Prostate gland (tissue), 2 donors: ENCODE data around the gene KSR2. TPM values are rescaled to one million over a fixed set of nuclear protein-coding genes. Genes with fewer than 3 reads are reported as not detected.

Source experiments
- DNase-seq: peaks from one replicate; pipeline ENCODE4 v3.0.0-alpha.2; 2019; ENCODE audit warnings: low spot score
- H3K27ac ChIP-seq, 2 donors: fragments of 200-600 bp; sonication (generic); 2 replicates each; pipeline ENCODE4 v1.5.1; 2017 to 2019
- H3K27me3 ChIP-seq: fragments of 200-600 bp; sonication (generic); replicated peaks from 2 replicates; pipeline ENCODE4 v1.5.1; 2019; ENCODE audit not compliant: insufficient read depth
- H3K36me3 ChIP-seq, 2 donors: fragments of 200-600 bp; sonication (generic); 1 replicate in 1 of 2; 2 replicates in 1 of 2; pipeline versions ENCODE4 v1.5.1 to v1.8.1; 2017 to 2019
- H3K4me1 ChIP-seq: fragments of 200-600 bp; sonication (generic); replicated peaks from 2 replicates; pipeline ENCODE4 v1.5.1; 2019
- H3K4me3 ChIP-seq, 2 donors: fragments of 200-600 bp; sonication (generic); 2 replicates each; pipeline ENCODE4 v1.5.1; 2017 to 2019
- H3K9me3 ChIP-seq: fragments of 200-600 bp; sonication (generic); 2 replicates; pipeline ENCODE4 v1.5.1; 2017
- CTCF ChIP-seq, 4 experiments: fragments of 200-600 bp in 2 of 4; fragments of 450-650 bp in 2 of 4; sonication (generic) in 2 of 4; IDR thresholded peaks; 1 replicate in 3 of 4; 2 replicates in 1 of 4; pipeline ENCODE4 v1.5.1; 2016 to 2019; ENCODE audit warnings: antibody characterized with exemption in 4 of 4, mild to moderate bottlenecking in 2 of 4, moderate library complexity in 2 of 4
- POLR2A ChIP-seq: fragments of 450-650 bp; IDR thresholded peaks from one replicate; pipeline ENCODE4 v1.6.1; 2016; ENCODE audit warnings: antibody characterized with exemption, mild to moderate bottlenecking
- POLR2AphosphoS5 ChIP-seq: sonication (generic); formaldehyde crosslinking; IDR thresholded peaks from one replicate; pipeline ENCODE4 v1.6.1; 2017; ENCODE audit warnings: antibody characterized with exemption
- WGBS: methylation state at CpG from one replicate; pipeline ENCODE4 v1.1.5; 2018; 5-methylcytosine and 5-hydroxymethylcytosine counted together
- intact Hi-C: fragments of 100-400 bp; cut with DNase I; formaldehyde crosslinking; loops from one replicate; pipeline ENCODE4 v1.14.2; 2022
- total RNA-seq, 2 donors: library from RNA; depleted of rRNA; stranded (reverse); fragments of >200 nt; gene quantifications; one replicate each; pipeline ENCODE4 v1.1.0, GENCODE V29; 2016

KSR2 gene
- total RNA-seq, 2 donors from 2014 or later, result 1.0 to 1.7 TPM

GRCh38 chr12:117842220-117842619, 126.6 kb downstream of the KSR2 start:
- no peaks in the 10 kb centered on the region for H3K9me3 ChIP-seq
- H3K36me3 ChIP-seq, result no peaks in the 10 kb centered on the region
- intact Hi-C loops, result no loop called here
- WGBS, result 97% methylated on average over 2 of the region's 2 CpGs
- H3K27me3 ChIP-seq, result no peaks in the 10 kb centered on the region
- no peak for DNase-seq
- H3K4me3 ChIP-seq, result no peak overlapping the region
- no peak overlapping the region for H3K27ac ChIP-seq
- no peaks in the 10 kb centered on the region for H3K4me1 ChIP-seq
- no peak for TF ChIP-seq POLR2A
- TF ChIP-seq POLR2AphosphoS5, result no peak
- TF ChIP-seq CTCF (IDR thresholded peaks at IDR 0.05), result no peak

- no peaks in the 10 kb centered on the region for H3K9me3 ChIP-seq
- DNase-seq, result no peak
- no peak overlapping the region for H3K4me3 ChIP-seq
- no peaks in the 10 kb centered on the region for H3K4me1 ChIP-seq
- no peaks in the 10 kb centered on the region for H3K27me3 ChIP-seq
- H3K27ac ChIP-seq, result no peak overlapping the region
- intact Hi-C loops, result loop anchor here (2.0 kb wide), 2 partner anchors 471 to 625 kb away; no protein-coding TSS in a partner anchor
- WGBS, result 58% methylated on average over 3 of the region's 3 CpGs
- no peaks in the 10 kb centered on the region for H3K36me3 ChIP-seq
- TF ChIP-seq CTCF (IDR thresholded peaks at IDR 0.05) (no peak), POLR2A (no peak), POLR2AphosphoS5 (no peak)
Observed at GRCh38 chr12:117837737-117838050, 131.1 kb downstream of the KSR2 start.

GRCh38 chr12:117836999-117837736, 131.6 kb downstream of the KSR2 start:
- DNase-seq, result peak; percentile 79
- WGBS, result 9% methylated on average over 22 of the region's 22 CpGs
- Histone ChIP-seq H3K36me3 (no peaks in the 10 kb centered on the region), H3K27me3 (no peaks in the 10 kb centered on the region), H3K27ac (no peak overlapping the region), H3K4me3 (no peak overlapping the region), H3K4me1 (no peaks in the 10 kb centered on the region), H3K9me3 (no peaks in the 10 kb centered on the region)
- TF ChIP-seq POLR2AphosphoS5, result peak; percentile 43
- TF ChIP-seq CTCF (IDR thresholded peaks at IDR 0.05), result peak; percentile 93 to 98 (median 96)
- no peak for TF ChIP-seq POLR2A
- intact Hi-C loops, result loop anchor here (2.0 kb wide), 1 partner anchor 470 kb away; no protein-coding TSS in a partner anchor

- H3K36me3 ChIP-seq, result no peaks in the 10 kb centered on the region
- H3K27me3 ChIP-seq, result no peaks in the 10 kb centered on the region
- no peak overlapping the region for H3K4me3 ChIP-seq
- TF ChIP-seq CTCF (IDR thresholded peaks at IDR 0.05) (no peak), POLR2A (no peak), POLR2AphosphoS5 (no peak)
- no peaks in the 10 kb centered on the region for H3K9me3 ChIP-seq
- 85% methylated on average over 9 of the region's 9 CpGs for WGBS
- DNase-seq, result no peak
- H3K4me1 ChIP-seq, result no peaks in the 10 kb centered on the region
- no peak overlapping the region for H3K27ac ChIP-seq
- intact Hi-C loops, result loop anchor here (2.0 kb wide), 1 partner anchor 470 kb away; no protein-coding TSS in a partner anchor
Observed at GRCh38 chr12:117836476-117836875, 132.3 kb downstream of the KSR2 start.

- 87% methylated on average over 7 of the region's 7 CpGs for WGBS
Observed at GRCh38 chr12:117835156-117835555, 133.6 kb downstream of the KSR2 start.

More at GRCh38 chr12:117835156-117835555, 133.6 kb downstream of the KSR2 start:
- no peak overlapping the region for H3K4me3 ChIP-seq
- H3K4me1 ChIP-seq, result no peaks in the 10 kb centered on the region
- H3K27ac ChIP-seq, result no peak overlapping the region
- TF ChIP-seq POLR2A, result no peak
- no peak for TF ChIP-seq CTCF (IDR thresholded peaks at IDR 0.05)
- no peak for TF ChIP-seq POLR2AphosphoS5
- no peaks in the 10 kb centered on the region for H3K36me3 ChIP-seq
- H3K9me3 ChIP-seq, result no peaks in the 10 kb centered on the region
- intact Hi-C loops, result no loop called here
- no peaks in the 10 kb centered on the region for H3K27me3 ChIP-seq
- no peak for DNase-seq
